ENCODE data around the gene RDX. TPM values are rescaled to one million over a fixed set of nuclear protein-coding genes. Genes with fewer than 3 reads are reported as not detected.

The RDX gene
- total and polyA plus RNA-seq, 2 of the 8 experiments (the other 6 are each of a cell fraction or from before 2014, with no cell fraction given) = 27.4 to 100 TPM

- no peak for TF ChIP-seq KDM1A (IDR thresholded peaks at IDR 0.05; ENCODE audit: borderline replicate concordance, low read length)
- TF ChIP-seq JUN (IDR thresholded peaks at IDR 0.05; ENCODE audit: low read depth, low read length) = no peak
- peak in 2 of 3 experiments; percentile 1 to 5; a peak in 2 of 4 replicates for TF ChIP-seq CTCF (IDR thresholded peaks at IDR 0.05; ENCODE audit: control extremely low read depth in 1 of 3, insufficient read depth in 1 of 3, low read depth in 1 of 3, low read length in 3 of 3)
- TF ChIP-seq GABPA (IDR thresholded peaks at IDR 0.05; ENCODE audit: borderline replicate concordance, insufficient read depth, low read length) = no peak
- TF ChIP-seq ZNF274 (IDR thresholded peaks at IDR 0.05; ENCODE audit: borderline replicate concordance, extremely low read depth, low read length) = no peak
- TF ChIP-seq RXRA (IDR thresholded peaks at IDR 0.05; ENCODE audit: insufficient read depth, low read depth, low read length) = no peak
- TF ChIP-seq YY1 (IDR thresholded peaks at IDR 0.05; ENCODE audit: low read depth, low read length) = peak; percentile 91
- no peak for TF ChIP-seq SP4 (IDR thresholded peaks at IDR 0.05; ENCODE audit: low read length)
- TF ChIP-seq TBP (IDR thresholded peaks at IDR 0.05; ENCODE audit: low read depth, low read length) = peak; percentile 67; the same call in 1 of the 2 replicates
- no peak for TF ChIP-seq TEAD4 (IDR thresholded peaks at IDR 0.05; ENCODE audit: low read depth, low read length)
- TF ChIP-seq NRF1 (IDR thresholded peaks at IDR 0.05; ENCODE audit: low read depth, low read length) = no peak
- TF ChIP-seq JUND (IDR thresholded peaks at IDR 0.05; ENCODE audit: low read length) = no peak
- no peak for TF ChIP-seq CBX5 (IDR thresholded peaks at IDR 0.05; ENCODE audit: low read depth, low read length)
- no peak for TF ChIP-seq SIRT6 (IDR thresholded peaks at IDR 0.05; ENCODE audit: low read length)
- TF ChIP-seq SIX5 (IDR thresholded peaks at IDR 0.05; ENCODE audit: low read depth, low read length) = no peak
- TF ChIP-seq HDAC2 (IDR thresholded peaks at IDR 0.05; ENCODE audit: borderline replicate concordance in 1 of 2, low read depth in 2 of 2, low read length in 2 of 2) = no peak
- no peak for TF ChIP-seq CBX8 (IDR thresholded peaks at IDR 0.05; ENCODE audit: borderline replicate concordance, low read depth, low read length)
- TF ChIP-seq CHD1 (IDR thresholded peaks at IDR 0.05; ENCODE audit: low read depth, low read length) = no peak
- TF ChIP-seq MAX (IDR thresholded peaks at IDR 0.05) = peak; percentile 19; the same call in 1 of the 2 replicates
- TF ChIP-seq E2F6 (IDR thresholded peaks at IDR 0.05) = 0 out of 2 replicates have a peak, but pooled peaks have one; percentile 13
Observed at GRCh38 chr11:110296226-110297075, at the start of gene RDX (continued).

Data from H1 (cell line).